Stimulated activated naive CD4-positive, alpha-beta T cell (primary cell): ENCODE data around the gene PPP1R9A.

ENCODE experiments used
- DNase-seq, 6 experiments: peaks; one replicate each; lab custom pipeline; 2025; lab: John Stamatoyannopoulos, UW

Gene PPP1R9A

DNA sequence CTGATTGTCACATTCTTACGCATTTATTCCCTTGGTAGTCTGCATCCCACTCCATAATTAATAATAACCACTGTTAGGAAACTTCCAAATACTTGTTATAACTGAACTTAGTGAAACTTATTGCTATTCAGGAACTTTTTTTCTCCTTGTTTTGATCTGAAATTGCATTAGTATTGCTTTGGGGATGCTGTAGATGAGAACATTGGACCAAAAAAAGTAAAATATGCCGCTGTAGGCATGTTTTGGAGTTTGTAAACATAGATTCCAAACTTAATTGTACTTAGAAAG is 1.7 kb downstream of the PPP1R9A start:
- DNase-seq: no peak

- no peak for DNase-seq
Measured at GRCh38 chr7:94912085-94912484, 4.7 kb downstream of the PPP1R9A start.

DNA sequence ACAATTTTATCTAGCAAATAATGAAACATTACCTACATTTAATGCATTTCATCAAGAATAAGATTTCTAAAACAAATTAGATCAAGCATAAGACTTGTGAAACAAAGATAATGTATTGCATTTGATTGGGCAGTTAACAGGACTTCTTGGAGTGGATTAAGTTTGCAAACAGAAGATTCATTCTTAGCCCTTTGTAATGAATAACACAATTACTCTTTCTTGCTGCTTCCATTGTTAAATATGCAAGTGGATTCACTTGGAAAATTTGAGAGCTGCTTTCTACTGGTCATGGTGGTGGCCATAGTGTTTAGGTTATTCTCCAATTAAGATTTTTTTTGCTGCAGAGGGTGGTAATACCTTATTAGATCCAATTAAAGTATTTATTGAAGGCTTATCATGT is 6.0 kb downstream of the PPP1R9A start:
- no peak for DNase-seq

- DNase-seq: no peak
Measured at GRCh38 chr7:94921911-94922310, 14.5 kb downstream of the PPP1R9A start.

GRCh38 chr7:94922457-94922856 is 15.1 kb downstream of the PPP1R9A start:
- DNase-seq: no peak

- DNase-seq: no peak
Measured at GRCh38 chr7:94923412-94923811, 16.0 kb downstream of the PPP1R9A start.

DNA sequence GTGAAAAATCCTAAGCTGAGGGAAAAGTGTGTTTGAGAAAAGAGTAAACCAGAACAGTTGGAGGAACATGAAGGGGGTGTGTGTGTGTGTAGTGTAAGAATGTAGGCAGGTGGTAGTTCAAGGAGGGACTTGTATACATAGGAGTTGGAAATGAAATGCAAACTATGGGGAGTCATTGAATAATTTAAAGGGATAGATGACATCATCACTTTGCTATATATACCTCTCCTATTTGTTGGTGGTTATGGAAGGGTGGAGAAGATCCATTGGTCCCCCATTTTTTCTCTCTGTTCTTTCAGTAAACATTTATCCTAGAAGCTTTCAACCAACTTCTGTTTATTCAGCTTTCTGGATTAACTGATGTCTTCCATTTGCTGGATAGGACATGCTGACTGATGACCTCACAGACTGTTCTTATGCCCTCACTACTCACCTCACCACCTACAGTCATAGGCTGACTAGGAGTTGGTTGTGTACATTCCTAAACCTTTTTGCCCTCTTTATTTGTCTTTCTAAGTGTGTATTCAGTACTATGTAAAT is 20.8 kb downstream of the PPP1R9A start:
- no peak for DNase-seq

GRCh38 chr7:94933256-94933990 is 26.0 kb downstream of the PPP1R9A start:
- no peak for DNase-seq

- DNase-seq: no peak
Measured at GRCh38 chr7:94939395-94939794, 32.0 kb downstream of the PPP1R9A start.

- DNase-seq: no peak
Measured at GRCh38 chr7:94940241-94940640, 32.8 kb downstream of the PPP1R9A start.

GRCh38 chr7:94941844-94942632 is 34.6 kb downstream of the PPP1R9A start:
- no peak for DNase-seq

DNA sequence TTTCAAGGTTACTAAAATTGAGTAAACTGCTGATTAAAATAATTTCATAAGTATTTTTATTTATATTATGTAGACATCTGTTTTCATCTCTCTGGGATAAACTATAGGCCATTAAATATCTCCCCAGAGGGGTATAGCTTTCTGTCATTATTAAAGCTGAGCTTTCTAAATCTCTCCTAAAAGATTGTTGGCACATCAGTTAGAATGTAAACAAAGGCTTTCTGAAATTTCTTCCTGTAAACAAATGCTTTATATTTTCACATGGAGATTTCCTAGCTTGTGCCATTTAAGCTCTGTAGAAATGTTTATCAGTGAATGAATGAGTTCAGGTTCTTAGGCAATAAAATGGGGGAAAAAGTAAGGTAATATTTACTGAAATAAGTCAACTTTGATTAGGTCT is 35.7 kb downstream of the PPP1R9A start:
- no peak for DNase-seq

GRCh38 chr7:94949532-94949931 is 42.1 kb downstream of the PPP1R9A start:
- no peak for DNase-seq

GRCh38 chr7:94955807-94956206 is 48.4 kb downstream of the PPP1R9A start:
- DNase-seq: no peak

GRCh38 chr7:94957061-94957460 is 49.7 kb downstream of the PPP1R9A start:
- DNase-seq: no peak

- no peak for DNase-seq
Measured at GRCh38 chr7:94962661-94963060, 55.3 kb downstream of the PPP1R9A start.

- DNase-seq: no peak
Measured at GRCh38 chr7:94969434-94970084, 62.2 kb downstream of the PPP1R9A start.

DNA sequence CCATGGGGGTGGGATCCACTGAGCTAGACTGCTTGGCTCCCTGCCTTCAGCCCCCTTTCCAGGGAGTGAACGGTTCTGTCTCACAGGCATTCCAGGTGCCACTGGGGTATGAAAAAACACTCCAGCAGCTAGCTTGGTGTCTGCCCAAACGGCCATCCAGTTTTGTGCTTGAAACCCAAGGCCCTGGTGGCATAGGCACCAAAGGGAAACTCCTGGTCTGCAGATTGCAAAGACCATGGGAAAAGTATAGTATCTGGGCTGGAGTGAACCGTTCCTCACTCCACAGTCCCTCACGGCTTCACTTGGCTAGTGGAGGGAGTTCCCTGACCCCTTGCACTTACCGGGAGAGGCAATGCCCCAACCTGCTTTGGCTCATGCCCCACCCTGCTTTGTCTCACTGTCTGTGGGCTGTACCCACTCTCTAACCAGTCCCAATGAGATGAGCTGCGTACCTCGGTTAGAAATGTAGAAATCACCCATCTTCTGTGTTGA is 62.7 kb downstream of the PPP1R9A start:
- DNase-seq: no peak

- DNase-seq: no peak
Measured at GRCh38 chr7:94971051-94971867, 63.9 kb downstream of the PPP1R9A start.

- no peak for DNase-seq
Measured at GRCh38 chr7:94972296-94972695, 64.9 kb downstream of the PPP1R9A start.

DNA sequence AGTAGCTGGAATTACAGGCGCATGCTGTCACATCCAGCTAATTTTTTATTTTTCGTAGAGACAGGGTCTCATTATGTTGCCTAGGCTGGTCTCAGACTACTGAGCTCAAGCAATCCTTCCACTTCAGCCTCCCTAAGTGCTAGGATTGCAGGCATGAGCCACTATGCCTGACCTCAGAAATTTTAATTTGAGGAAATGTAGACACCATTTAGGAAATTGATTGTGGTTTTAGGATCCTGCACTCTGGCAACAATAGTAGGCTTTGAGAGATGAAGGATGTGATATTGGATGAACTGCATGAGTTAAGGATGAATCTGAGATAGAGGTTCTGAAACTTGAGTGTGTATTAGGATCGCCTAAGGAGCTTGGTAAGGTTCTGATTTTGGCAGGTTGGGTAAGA is 66.5 kb downstream of the PPP1R9A start:
- DNase-seq: no peak

- DNase-seq: no peak
Measured at GRCh38 chr7:94974423-94974822, 67.0 kb downstream of the PPP1R9A start.
